Neural cell (in vitro differentiated cells): ENCODE results near the gene RASAL1.

Source experiments
- CTCF ChIP-seq: fragments of 450-650 bp; IDR thresholded peaks from 2 replicates; pipeline ENCODE4 v1.5.1; 2014; ENCODE audit warnings: antibody characterized with exemption, mild to moderate bottlenecking, moderate library complexity; ENCODE audit not compliant: poor library complexity, severe bottlenecking
- EP300 ChIP-seq: fragments of 450-650 bp; conservative IDR thresholded peaks from 2 replicates; pipeline ENCODE4 v1.6.1; 2014; ENCODE audit warnings: antibody characterized with exemption, mild to moderate bottlenecking, moderate library complexity; ENCODE audit not compliant: poor library complexity, severe bottlenecking
- EZH2 ChIP-seq: fragments of 200-600, 300-800 bp; shearing (Covaris generic), sonication (generic); IDR thresholded peaks from 2 replicates; pipeline ENCODE4 v1.6.1; 2014; ENCODE audit warnings: antibody characterized with exemption, low read length, borderline replicate concordance, mild to moderate bottlenecking; ENCODE audit not compliant: insufficient read depth, poor library complexity, severe bottlenecking
- REST ChIP-seq: IDR thresholded peaks from 2 replicates; pipeline ENCODE4 v1.6.1; 2012; ENCODE audit warnings: borderline replicate concordance

- TF ChIP-seq CTCF (peak; percentile 96), EP300 (no peak), EZH2 (no peak), REST (no peak)
Observed at GRCh38 chr12:113174461-113175384, 39.2 kb upstream of the RASAL1 start.
